SK-N-SH (cell line): ENCODE measurements around the gene COMMD10.

Experiments
- CHD2 ChIP-seq: fragments of 150-350 bp; IDR thresholded peaks from 2 replicates; pipeline ENCODE4 v1.6.1; 2018; ENCODE audit warnings: low read length; ENCODE audit not compliant: partially characterized antibody
- CTCF ChIP-seq: fragments of 200-600 bp; sonication (generic); IDR thresholded peaks from 2 replicates; pipeline ENCODE4 v1.6.1; 2017; ENCODE audit warnings: antibody characterized with exemption, mild to moderate bottlenecking, moderate library complexity
- EP300 ChIP-seq, 2 experiments: IDR thresholded peaks; 2 replicates each; pipeline versions ENCODE4 v1.4.0 to v1.6.1; 2012; ENCODE audit warnings: borderline replicate concordance in 1 of 2, low read depth in 1 of 2, low read length in 1 of 2
- FOXJ3 ChIP-seq: sonication (generic); formaldehyde crosslinking; IDR thresholded peaks from 2 replicates; pipeline ENCODE4 v1.5.1; 2020; ENCODE audit warnings: mild to moderate bottlenecking, missing genetic modification reagents
- GABPA ChIP-seq: IDR thresholded peaks from 2 replicates; pipeline ENCODE4 v1.4.0; 2012; ENCODE audit warnings: low read depth, mild to moderate bottlenecking
- POLR2AphosphoS5 ChIP-seq: IDR thresholded peaks from 2 replicates; pipeline ENCODE4 v1.6.1; 2012; ENCODE audit warnings: low read depth, low read length
- RFX5 ChIP-seq: IDR thresholded peaks from 2 replicates; pipeline ENCODE4 v1.6.1; 2012; ENCODE audit warnings: mild to moderate bottlenecking, improper control_type of control experiment, low read length
- SIN3A ChIP-seq: IDR thresholded peaks from 2 replicates; pipeline ENCODE4 v1.6.1; 2012; ENCODE audit warnings: low read depth, mild to moderate bottlenecking, low read length, moderate library complexity, borderline replicate concordance
- TAF1 ChIP-seq: IDR thresholded peaks from 2 replicates; pipeline ENCODE4 v1.6.1; 2012; ENCODE audit warnings: low read depth, mild to moderate bottlenecking, low read length, moderate library complexity, borderline replicate concordance
- TEAD4 ChIP-seq: IDR thresholded peaks from 2 replicates; pipeline ENCODE4 v1.4.0; 2012; ENCODE audit warnings: mild to moderate bottlenecking, borderline replicate concordance; ENCODE audit not compliant: insufficient read depth
- TF ChIP-seq, protein P1 (sequence below): IDR thresholded peaks from 2 replicates; pipeline ENCODE4 v1.6.1; 2012; ENCODE audit warnings: mild to moderate bottlenecking, low read depth, low read length, moderate library complexity

DNA sequence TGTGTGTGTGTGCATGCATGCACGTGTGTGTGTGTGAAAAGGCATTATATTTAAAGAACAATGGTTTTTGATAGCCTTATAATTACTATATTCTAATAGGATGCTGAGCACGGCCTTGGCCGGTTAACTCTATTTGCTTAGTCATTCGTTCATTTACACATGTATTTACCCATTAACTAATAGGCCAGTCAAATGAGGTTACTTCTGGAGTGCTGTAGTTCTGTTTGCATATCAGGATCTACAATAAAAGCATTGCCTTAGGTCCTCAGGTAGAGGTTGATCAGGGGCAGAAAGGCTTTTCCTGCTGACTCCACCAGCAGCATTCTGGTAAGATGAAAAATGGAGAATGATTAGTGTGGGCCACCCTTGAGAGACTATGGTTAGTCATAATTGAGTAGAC lies 219.0 kb downstream of the COMMD10 start:
- TF ChIP-seq SIN3A (no peak), CTCF (no peak), GABPA (no peak), RFX5 (no peak), CHD2 (no peak), EP300 (IDR thresholded peaks at IDR 0.05; ENCODE audit: borderline replicate concordance in 1 of 2, low read depth in 1 of 2, low read length in 1 of 2) (no peak), POLR2AphosphoS5 (no peak), FOXJ3 (CRISPR knock-in tag) (no peak), TEAD4 (no peak), TAF1 (no peak)
- TF ChIP-seq, protein P1, sequence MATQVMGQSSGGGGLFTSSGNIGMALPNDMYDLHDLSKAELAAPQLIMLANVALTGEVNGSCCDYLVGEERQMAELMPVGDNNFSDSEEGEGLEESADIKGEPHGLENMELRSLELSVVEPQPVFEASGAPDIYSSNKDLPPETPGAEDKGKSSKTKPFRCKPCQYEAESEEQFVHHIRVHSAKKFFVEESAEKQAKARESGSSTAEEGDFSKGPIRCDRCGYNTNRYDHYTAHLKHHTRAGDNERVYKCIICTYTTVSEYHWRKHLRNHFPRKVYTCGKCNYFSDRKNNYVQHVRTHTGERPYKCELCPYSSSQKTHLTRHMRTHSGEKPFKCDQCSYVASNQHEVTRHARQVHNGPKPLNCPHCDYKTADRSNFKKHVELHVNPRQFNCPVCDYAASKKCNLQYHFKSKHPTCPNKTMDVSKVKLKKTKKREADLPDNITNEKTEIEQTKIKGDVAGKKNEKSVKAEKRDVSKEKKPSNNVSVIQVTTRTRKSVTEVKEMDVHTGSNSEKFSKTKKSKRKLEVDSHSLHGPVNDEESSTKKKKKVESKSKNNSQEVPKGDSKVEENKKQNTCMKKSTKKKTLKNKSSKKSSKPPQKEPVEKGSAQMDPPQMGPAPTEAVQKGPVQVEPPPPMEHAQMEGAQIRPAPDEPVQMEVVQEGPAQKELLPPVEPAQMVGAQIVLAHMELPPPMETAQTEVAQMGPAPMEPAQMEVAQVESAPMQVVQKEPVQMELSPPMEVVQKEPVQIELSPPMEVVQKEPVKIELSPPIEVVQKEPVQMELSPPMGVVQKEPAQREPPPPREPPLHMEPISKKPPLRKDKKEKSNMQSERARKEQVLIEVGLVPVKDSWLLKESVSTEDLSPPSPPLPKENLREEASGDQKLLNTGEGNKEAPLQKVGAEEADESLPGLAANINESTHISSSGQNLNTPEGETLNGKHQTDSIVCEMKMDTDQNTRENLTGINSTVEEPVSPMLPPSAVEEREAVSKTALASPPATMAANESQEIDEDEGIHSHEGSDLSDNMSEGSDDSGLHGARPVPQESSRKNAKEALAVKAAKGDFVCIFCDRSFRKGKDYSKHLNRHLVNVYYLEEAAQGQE = no peak
